Uterus (tissue), 2 donors: ENCODE measurements around the gene GBP7.

Experiments
- CTCF ChIP-seq, 4 experiments: fragments of 200-600 bp in 2 of 4; fragments of 450-650 bp in 2 of 4; sonication (generic) in 2 of 4; IDR thresholded peaks; one replicate each; pipeline ENCODE4 v1.5.1; 2016 to 2019; ENCODE audit warnings: antibody characterized with exemption in 4 of 4, mild to moderate bottlenecking in 2 of 4, moderate library complexity in 1 of 4
- POLR2A ChIP-seq, 2 donors: fragments of 450-650 bp; IDR thresholded peaks; one replicate each; pipeline ENCODE4 v1.6.1; 2016; ENCODE audit warnings: antibody characterized with exemption in 2 of 2, mild to moderate bottlenecking in 1 of 2, moderate library complexity in 1 of 2

DNA sequence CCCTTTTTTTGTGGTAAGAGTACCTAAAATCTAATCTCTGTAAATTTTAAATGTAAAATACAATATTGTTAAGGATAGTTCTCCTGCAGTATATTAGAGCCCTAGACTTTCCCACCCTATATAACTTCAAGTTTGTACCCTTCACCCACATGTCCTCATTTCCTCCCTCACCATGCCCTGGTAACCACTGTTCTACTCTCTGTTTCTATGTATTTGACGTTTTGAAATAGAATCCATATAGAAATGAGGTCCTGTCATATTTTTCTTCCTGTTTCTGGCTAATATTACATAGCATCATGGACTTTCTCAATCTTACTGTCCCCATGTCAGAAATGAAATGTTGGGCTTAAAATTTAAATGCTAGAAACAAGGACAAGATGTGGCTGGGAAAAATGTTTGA is 24.8 kb downstream of the GBP7 start:
- TF ChIP-seq CTCF (IDR thresholded peaks at IDR 0.05) (no peak), POLR2A (IDR thresholded peaks at IDR 0.05) (no peak)
